A172 (cell line): Measurements from ENCODE around the gene PSMD10. TPM values are rescaled to one million over a fixed set of nuclear protein-coding genes. Genes with fewer than 3 reads are reported as not detected.

ENCODE experiments used
- DNase-seq: peaks from one replicate; pipeline ENCODE4 v3.0.0-alpha.2; 2015; ENCODE audit warnings: low spot score
- total RNA-seq: library from RNA; depleted of rRNA; stranded (reverse); fragments of >200 nt; shearing (Covaris generic); gene quantifications from 2 replicates; pipeline ENCODE4 v1.2.3, GENCODE V29; 2014; rRNA removed

PSMD10 gene
- total RNA-seq = 76.2 and 107 TPM in 2 replicates

- peak; percentile 79 for DNase-seq
These were observed at the start of gene PSMD10, which contains the start of gene ATG4A for GRCh38 chrX:108091264-108091877. Gene PSMD10, minus strand, starts transcription at chrX:108091542. Its CDS starts 22 bp downstream, at chrX:108091520. Gene ATG4A, plus strand, starts transcription at chrX:108091778. Its CDS starts 49 bp downstream, at chrX:108091827.

GRCh38 chrX:108138814-108139702, 47.7 kb upstream of the PSMD10 start:
- DNase-seq = no peak

GRCh38 chrX:108134724-108135123, 43.4 kb upstream of the PSMD10 start:
- no peak for DNase-seq

- DNase-seq = no peak
These were observed 41.5 kb upstream of the PSMD10 start for GRCh38 chrX:108132876-108133275.

DNA sequence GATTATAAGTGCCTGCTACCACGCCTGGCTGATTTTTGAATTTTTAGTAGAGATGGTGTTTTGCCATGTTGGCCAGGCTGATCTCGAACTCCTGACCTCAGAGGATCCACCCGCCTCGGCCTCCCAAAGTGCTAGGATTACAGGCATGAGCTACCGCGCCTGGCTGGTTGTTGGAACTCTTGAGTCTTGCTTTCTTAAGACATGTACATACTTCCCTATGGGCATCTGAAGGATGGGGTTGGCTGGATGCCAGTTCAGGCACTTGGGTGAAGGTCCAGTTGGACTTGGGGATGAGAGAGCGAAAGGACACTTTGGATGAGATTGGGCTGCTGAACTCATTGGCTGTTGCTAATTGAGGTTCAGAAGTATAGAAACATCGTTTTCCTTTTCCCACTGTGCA, 40.7 kb upstream of the PSMD10 start:
- DNase-seq = no peak

GRCh38 chrX:108131471-108131870, 40.1 kb upstream of the PSMD10 start:
- peak; percentile 69 for DNase-seq

DNA sequence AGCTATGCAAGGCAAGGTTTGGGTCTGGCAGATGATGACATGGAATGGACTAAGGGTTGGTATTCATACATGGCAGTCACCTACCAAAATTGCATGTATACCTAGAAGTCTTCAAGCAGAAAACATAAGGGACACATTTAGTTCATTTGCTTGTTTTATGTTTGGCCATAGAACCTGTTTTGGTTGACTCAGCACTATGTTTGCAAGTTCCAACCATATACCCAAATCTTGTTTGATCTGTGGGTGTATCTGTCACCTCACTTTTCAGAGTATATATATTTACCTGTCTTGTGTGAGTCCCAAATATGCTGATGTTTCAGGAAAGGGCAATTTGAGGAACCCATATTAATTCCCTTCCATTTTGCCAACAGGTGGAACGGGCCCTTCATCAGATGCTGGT, 39.5 kb upstream of the PSMD10 start:
- DNase-seq = no peak

DNA sequence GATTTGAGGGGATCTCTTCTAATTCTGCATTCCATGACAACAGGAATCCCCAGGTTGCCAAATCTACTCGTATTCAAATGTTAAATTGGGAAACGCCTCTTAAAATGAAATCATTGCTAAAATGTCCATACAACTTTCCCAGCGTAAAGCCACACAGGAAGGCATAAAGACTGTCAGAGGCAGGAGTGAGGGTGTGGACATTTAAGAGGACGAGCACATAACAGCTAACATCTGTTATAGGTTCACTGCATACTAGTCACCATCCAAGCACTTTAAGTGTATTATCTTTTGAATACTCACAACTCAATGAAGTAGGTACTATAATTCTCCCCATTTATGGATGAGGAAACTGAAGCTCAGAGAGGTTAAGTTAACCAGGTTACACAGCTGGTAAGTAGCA, 35.8 kb upstream of the PSMD10 start:
- DNase-seq = no peak

- no peak for DNase-seq
These were observed 35.3 kb upstream of the PSMD10 start for GRCh38 chrX:108126661-108127060.

DNA sequence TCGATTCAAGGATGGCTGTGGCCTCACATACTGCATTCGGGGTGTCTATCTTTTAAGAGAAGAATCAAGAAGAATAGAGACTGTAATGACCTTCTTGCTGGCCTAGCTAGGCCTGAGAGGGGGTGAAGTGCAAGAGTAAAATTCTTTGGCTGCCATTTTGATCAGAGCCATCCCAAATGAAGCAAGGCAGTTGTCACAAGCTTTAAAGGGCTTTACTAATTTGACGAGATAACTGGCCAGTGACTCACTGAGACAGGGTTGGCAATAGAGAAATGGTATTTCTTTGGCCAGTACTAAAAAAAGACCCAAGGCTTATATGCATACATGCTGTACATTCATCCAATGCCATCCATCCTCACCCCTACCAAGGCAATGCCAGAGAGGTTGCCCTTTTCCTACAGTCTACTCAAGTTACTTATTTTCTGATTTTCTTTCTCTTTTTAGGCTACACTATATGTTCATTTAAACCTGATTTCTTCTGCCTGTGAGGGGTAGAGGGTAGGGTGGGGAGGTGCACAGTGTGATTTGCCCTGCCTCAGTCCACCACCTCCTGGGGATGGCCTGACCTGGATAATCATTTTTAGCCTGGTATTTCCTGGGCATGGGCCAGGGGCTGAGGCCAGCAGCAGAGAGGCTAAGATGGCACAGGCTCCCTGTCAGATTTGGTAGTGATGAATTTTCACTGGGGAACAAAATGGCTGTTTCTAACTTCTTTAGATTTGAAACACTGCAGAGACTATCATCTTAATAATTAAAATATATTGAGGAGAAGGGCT, 32.4 kb upstream of the PSMD10 start:
- DNase-seq = no peak

DNA sequence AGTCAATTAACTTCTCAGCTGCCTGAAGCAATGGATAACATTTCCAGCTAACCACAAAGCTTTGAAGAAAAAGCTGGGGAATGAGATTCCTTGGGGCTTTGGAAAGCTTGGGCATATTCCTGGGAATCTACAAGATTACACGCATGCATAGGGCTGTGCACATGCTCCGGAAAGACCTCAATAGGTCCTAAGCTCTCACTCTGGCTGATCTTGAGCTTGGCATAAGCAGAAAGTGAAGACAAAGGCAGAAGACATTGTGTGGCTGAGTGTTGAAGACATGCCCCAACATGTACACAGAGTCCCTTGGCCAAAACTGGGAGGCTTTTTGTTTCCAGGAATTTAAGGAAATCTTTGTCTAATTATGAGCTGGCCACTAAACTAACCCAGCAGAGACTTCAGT, 31.4 kb upstream of the PSMD10 start:
- DNase-seq = no peak

- DNase-seq = no peak
These were observed 29.9 kb upstream of the PSMD10 start for GRCh38 chrX:108121291-108121690.

DNA sequence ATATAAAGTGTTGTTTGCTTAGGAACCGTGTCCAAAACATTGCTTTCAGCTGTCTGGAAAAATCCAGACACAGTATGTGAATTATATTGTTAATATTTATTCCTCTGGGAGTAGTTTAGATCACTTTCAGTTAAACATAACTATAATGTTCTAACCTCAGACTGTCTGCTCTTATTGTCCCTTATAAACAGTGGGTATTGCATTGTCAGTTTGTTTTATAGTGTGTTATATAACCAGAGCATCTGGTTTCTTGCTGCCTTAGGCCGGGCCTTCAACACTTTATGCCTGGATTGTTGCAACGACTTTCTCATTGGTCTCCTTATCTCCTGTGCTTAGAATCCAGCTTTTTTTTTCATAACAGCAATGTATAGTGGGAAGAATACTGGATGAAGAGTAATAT, 26.6 kb upstream of the PSMD10 start:
- no peak for DNase-seq

GRCh38 chrX:108114541-108114940, 23.2 kb upstream of the PSMD10 start:
- DNase-seq = no peak

DNA sequence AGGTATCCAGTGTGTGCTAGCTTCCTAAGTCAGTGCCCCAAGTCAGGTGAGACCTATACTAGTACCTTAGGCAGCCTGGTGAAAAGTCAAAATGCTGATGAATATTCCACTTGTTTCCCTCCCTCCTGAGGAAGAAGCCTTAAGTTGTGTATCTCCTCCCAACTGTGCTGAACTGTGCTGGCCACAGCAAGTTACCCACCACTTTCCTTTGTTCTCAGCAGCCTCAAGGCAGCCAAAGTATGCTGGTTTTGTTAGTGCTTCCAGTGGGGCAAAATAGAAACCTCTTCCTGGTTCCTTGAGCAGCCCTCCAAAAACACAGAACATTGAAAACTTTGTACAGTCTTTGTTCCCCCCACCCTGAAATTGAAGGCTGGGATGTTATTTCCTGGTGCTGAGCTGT, 14.1 kb upstream of the PSMD10 start:
- DNase-seq = no peak

DNA sequence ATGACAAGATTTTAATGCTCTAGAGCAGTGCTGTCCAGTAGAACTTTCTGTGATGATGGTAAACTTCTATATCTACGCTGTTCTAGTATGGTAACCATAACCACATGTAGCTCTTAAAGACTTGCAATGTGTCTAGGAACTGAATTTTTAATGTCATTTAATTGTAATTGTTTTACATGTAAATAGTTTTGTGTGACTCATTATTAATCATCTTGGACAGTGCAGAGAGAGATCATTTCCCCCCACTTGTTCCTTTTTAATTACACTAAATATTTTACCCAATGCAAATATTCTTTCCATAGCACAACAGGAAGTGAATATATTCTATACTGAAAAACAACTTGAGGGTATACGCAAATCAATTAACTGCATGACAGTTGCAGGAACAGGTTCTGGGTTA, 6.0 kb upstream of the PSMD10 start:
- DNase-seq = no peak

DNA sequence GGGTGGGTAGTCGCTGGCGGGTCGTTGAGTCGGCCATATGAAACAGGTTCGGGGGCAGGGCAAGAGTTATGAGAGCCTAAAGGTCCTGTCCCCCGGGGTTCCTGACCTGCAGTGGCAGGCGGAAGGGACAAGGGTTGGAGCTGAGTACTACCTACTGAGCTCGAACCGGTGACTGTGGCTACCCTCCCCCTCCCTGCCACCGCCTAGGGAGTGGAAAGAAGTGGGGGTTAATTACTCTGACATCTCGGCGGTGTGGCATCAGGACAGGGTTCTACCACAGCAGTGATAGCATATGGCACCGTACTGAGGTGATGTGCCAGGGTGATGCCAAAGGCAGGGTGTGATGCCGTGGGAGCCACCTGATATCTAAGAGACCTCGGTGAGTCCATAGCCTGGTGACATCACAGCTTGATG, 543 bp upstream of the PSMD10 start:
- DNase-seq = no peak

- DNase-seq = no peak
These were observed 665 bp downstream of the PSMD10 start for GRCh38 chrX:108090491-108091263.

DNA sequence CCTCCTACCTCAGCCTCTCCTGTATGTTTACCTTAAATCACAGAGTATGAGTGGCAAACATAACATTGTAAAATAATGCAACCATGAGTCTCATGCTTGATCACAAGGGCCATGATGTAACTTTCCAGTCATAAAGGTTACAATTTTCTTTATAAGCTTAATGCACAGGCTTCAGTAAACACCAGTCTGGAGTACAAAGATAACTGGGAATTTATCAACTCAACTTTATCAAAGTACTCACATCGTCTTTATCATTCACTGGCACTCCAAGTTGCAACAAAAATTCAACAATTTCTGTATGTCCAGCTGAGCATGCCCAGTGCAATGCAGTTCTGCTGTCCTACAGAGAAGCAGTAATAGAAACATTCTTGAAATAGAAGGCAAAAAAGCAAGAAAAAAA, 2.8 kb downstream of the PSMD10 start:
- DNase-seq = no peak

- no peak for DNase-seq
These were observed 3.5 kb downstream of the PSMD10 start for GRCh38 chrX:108087792-108088191.

DNA sequence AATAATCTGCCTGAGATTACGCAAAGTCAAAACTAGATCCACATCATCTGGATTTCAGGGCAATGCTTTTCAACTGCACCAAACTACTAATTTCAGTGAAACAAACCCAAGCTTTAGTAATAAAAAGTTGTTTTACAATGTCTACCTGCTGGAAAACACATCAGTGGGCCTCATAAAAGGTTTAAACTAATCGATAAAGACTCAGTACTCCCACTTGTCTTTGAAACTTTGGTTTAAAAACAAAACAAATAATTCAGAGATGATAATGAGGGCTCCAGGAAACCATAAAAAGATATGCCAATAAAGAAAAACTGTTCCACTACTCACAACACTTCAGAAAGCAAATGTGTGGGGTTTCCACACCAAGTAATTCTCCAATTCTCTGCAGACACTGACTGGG, 10.2 kb downstream of the PSMD10 start:
- DNase-seq = no peak

DNA sequence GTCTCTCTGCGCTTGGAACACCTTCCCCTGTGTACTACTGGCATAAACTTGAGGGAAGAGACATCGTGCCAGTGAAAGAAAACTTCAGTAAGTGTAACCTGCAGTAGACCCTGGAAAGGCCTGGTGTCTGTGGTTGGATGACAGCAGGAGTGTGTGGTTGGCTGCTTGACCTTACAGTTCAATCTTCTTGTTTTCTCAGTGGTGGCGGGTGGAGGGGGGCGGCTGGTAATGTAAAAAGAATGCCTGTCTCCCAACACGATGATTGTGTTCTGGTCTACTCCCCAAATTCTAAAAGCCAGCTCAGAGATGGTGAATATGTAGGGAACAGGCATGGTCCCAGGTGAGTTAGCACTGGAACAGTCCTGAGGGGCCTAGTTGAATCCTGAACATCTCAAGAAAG, 18.6 kb downstream of the PSMD10 start:
- peak; percentile 11 for DNase-seq
